Stimulated activated CD4-positive, alpha-beta T cell treated with anti-CD3 and anti-CD28 coated beads, Interleukin-1b, Interleukin-23, amount 100 ng/mL, for 48 hours (primary cell): Measurements from ENCODE around the gene MIDN.
"Not testable (repeated sequence)": the region's sequence is repeated elsewhere in the genome, so short reads cannot be mapped to it uniquely, and the experiment has no call there.

Source experiments
- DNase-seq: peaks from one replicate; pipeline ENCODE4 v3.0.0-alpha.2; 2020

Gene MIDN

GRCh38 chr19:1248139-1248785 is at the start of gene MIDN:
Gene MIDN, plus strand, starts transcription at chr19:1248583. Its CDS starts 1,714 bp downstream, at chr19:1250297.
- peak; percentile 67 for DNase-seq

- DNase-seq, result no peak
These were observed 48.9 kb upstream of the MIDN start for GRCh38 chr19:1199531-1199930.

GRCh38 chr19:1200614-1201013 is 47.8 kb upstream of the MIDN start:
- not testable (repeated sequence) for DNase-seq

- peak; percentile 99 for DNase-seq
These were observed 43.0 kb upstream of the MIDN start, which contains the start of gene STK11 for GRCh38 chr19:1205114-1206099. Gene STK11, plus strand, starts transcription at chr19:1205778. Its CDS starts 1,136 bp downstream, at chr19:1206914.

GRCh38 chr19:1206150-1206863 is 42.1 kb upstream of the MIDN start:
- DNase-seq, result no peak

GRCh38 chr19:1206864-1207450 is 41.4 kb upstream of the MIDN start:
- no peak for DNase-seq

- DNase-seq, result not testable (repeated sequence)
These were observed 39.6 kb upstream of the MIDN start for GRCh38 chr19:1208830-1209229.

- no peak for DNase-seq
These were observed 38.2 kb upstream of the MIDN start for GRCh38 chr19:1210227-1210538.

- no peak for DNase-seq
These were observed 36.7 kb upstream of the MIDN start for GRCh38 chr19:1211494-1212234.

GRCh38 chr19:1213391-1214286 is 34.7 kb upstream of the MIDN start:
- DNase-seq, result peak; percentile 61

- DNase-seq, result no peak
These were observed 34.0 kb upstream of the MIDN start for GRCh38 chr19:1214299-1214861.

GRCh38 chr19:1214862-1215731 is 33.3 kb upstream of the MIDN start:
- no peak for DNase-seq

- DNase-seq, result no peak
These were observed 31.6 kb upstream of the MIDN start for GRCh38 chr19:1216756-1217155.

- no peak for DNase-seq
These were observed 31.0 kb upstream of the MIDN start for GRCh38 chr19:1217366-1217765.

- no peak for DNase-seq
These were observed 29.4 kb upstream of the MIDN start for GRCh38 chr19:1218751-1219567.

- DNase-seq, result no peak
These were observed 28.5 kb upstream of the MIDN start for GRCh38 chr19:1219786-1220476.

GRCh38 chr19:1220477-1220930 is 27.9 kb upstream of the MIDN start:
- DNase-seq, result no peak
